Right lobe of liver (tissue), 4 donors: ENCODE data around the gene GMPS.

ENCODE experiments used
- CTCF ChIP-seq, 4 donors: fragments of 200-600 bp in 3 of 4; fragments of 450-650 bp in 1 of 4; IDR thresholded peaks; one replicate each; pipeline versions ENCODE4 v1.5.1 to v1.8.0; 2016 to 2022; ENCODE audit warnings: antibody characterized with exemption in 4 of 4, mild to moderate bottlenecking in 2 of 4
- POLR2A ChIP-seq: fragments of 450-650 bp; IDR thresholded peaks from one replicate; pipeline ENCODE4 v1.6.1; 2017; ENCODE audit warnings: antibody characterized with exemption, mild to moderate bottlenecking
- donor health status: DM: no; HTN: no; CAD: no.
- donor health status: DM: no; HTN: no; CAD: no.
- donor health status: DM: no; HTN: yes; CAD: no.

GRCh38 chr3:155876037-155876436 is 5.6 kb downstream of the GMPS start:
- no peak for TF ChIP-seq CTCF (IDR thresholded peaks at IDR 0.05)
- TF ChIP-seq POLR2A = no peak
